ENCODE data around the gene ZNF628. TPM values are rescaled to one million over a fixed set of nuclear protein-coding genes. Genes with fewer than 3 reads are reported as not detected.

The ZNF628 gene
- total RNA-seq, 3 donors from 2014 or later = 2.1 to 4.4 (median 4.3) TPM

DNA sequence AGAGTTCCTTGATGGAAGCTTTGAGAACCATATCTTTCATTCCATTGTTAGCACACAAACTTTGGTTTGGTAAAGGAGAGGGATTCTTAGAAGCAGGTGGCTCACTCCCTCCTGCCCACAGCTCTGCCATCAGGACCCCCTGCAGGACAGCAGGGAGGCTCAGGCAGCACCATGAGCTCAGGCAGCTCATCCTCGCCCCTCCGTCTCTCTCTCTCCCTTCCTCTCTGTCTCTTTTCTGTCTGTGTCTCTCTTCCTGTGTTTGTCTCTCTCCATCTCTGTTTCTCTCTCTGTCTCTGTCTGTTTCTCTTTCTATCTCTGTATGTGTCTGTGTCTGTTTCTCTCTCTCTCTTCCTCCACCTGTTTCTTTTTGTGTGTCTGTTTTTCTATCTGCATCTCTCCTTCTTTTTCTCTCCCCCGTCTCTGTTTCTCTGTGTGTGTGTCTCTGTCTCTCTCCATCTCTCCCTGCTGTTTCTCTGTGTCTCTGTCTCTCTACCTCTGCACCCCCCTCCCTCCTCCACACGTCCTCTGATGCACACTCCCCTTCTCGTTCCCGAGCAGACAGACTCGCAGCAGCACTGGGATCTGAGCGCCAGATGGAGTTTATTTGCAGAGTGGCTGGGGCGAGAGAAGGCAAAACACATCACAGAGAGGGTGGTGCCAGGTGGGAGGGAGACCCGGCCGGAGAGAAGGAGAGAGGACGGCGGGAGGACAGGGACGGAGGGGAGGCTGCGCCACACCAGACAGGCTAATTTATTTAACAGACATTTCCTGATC is 51.8 kb downstream of the ZNF628 start:
- H3K27ac ChIP-seq = no peak overlapping the region
- no peak for DNase-seq (ENCODE audit: low spot score in 2 of 2)
- H3K4me3 ChIP-seq = no peak overlapping the region
- TF ChIP-seq POLR2AphosphoS5 (IDR thresholded peaks at IDR 0.05) (no peak), POLR2A (IDR thresholded peaks at IDR 0.05) (no peak), CTCF (IDR thresholded peaks at IDR 0.05) (no peak)
- intact Hi-C loops (cut with DNase I; ENCODE audit: low total_unique reads) = no loop called here
- H3K4me1 ChIP-seq = peaks cover 0 to 3% of the 10 kb centered on the region in 2 donors
- no peaks in the 10 kb centered on the region for H3K36me3 ChIP-seq
- no peaks in the 10 kb centered on the region for H3K9me3 ChIP-seq
- H3K27me3 ChIP-seq = no peaks in the 10 kb centered on the region

DNA sequence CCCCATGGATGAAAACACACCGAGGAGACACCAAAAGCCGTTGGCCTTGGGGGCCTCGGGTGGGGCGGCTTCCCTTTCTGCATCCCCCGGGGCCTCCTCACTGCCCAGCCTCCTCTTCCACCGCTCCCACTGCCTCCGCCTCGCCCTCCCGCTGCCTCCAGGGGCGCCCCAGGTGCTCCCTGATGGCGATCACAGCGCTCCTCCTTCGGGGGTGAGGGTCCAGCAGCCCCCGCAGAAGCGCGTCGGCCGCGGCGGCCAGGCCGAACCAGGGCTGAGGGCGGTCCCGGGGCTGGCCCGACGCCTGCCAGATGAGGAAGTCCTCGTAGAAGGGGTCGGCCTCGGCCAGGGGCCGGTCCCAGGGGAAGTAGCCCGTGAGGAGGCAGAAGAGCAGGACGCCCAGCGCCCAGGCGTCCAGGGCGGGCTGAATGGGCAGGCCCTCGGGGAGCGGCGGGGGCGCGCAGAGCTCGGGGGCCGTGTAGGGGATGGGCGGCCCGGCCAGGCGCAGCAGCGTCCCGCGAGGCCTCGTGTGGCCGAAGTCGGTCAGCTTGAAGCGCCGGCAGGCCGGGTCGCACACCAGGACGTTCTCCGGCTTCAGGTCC is 53.3 kb downstream of the ZNF628 start:
- intact Hi-C loops (cut with DNase I; ENCODE audit: low total_unique reads) = no loop called here
- no peak for DNase-seq (ENCODE audit: low spot score in 2 of 2)
- Histone ChIP-seq H3K4me3 (no peak overlapping the region), H3K4me1 (peaks cover 0 to 3% of the 10 kb centered on the region in 2 donors), H3K9me3 (no peaks in the 10 kb centered on the region), H3K27me3 (no peaks in the 10 kb centered on the region), H3K27ac (no peak overlapping the region), H3K36me3 (no peaks in the 10 kb centered on the region)
- TF ChIP-seq POLR2A (IDR thresholded peaks at IDR 0.05) = no peak

DNA sequence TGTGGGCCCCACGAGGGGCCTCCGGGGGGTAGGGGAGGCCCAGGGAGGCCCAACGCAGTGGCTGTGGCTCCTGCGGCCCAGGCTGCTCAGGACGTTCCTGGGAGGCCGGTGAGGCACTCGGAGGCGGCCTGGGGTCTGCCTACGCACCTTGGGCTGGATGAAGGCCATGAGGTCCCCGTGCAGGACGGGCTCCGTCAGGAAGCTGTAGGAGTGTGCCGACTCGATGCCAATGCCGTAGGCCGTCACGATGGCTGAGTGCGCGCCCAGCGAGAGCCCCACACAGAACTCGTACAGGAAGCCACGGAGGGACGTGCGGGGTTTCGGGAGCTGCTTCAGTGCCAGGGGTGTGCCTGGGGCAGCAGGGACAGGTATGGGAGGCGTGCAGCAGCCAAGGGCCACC is 54.6 kb downstream of the ZNF628 start:
- DNase-seq (ENCODE audit: low spot score in 2 of 2) = no peak
- Histone ChIP-seq H3K4me1 (peaks cover 0 to 3% of the 10 kb centered on the region in 2 donors), H3K9me3 (no peaks in the 10 kb centered on the region), H3K36me3 (no peaks in the 10 kb centered on the region), H3K27ac (no peak overlapping the region), H3K4me3 (no peak overlapping the region), H3K27me3 (no peaks in the 10 kb centered on the region)
- intact Hi-C loops (cut with DNase I; ENCODE audit: low total_unique reads) = no loop called here
- TF ChIP-seq POLR2AphosphoS5 (IDR thresholded peaks at IDR 0.05) = no peak
- TF ChIP-seq CTCF (IDR thresholded peaks at IDR 0.05) = no peak
- TF ChIP-seq POLR2A (IDR thresholded peaks at IDR 0.05) = no peak

Other genes starting within 250 kb of the ZNF628 start
- 1 to 10 TPM in 2 of 3 donors, under 1 TPM in 1; 0.80 to 3.6 (median 1.6) TPM for gene TMEM86B, start 247.9 kb upstream of the ZNF628 start, total RNA-seq
- gene PPP6R1, start 217.6 kb upstream of the ZNF628 start, total RNA-seq = 10 to 100 TPM; 23.8 to 31.5 (median 28.2) TPM
- 10 to 100 TPM; 13.3 to 36.1 (median 32.6) TPM for gene HSPBP1, start 196.5 kb upstream of the ZNF628 start, total RNA-seq
- 1 to 10 TPM in 2 of 3 donors, not detected in 1; 2.5 to 4.6 TPM for gene BRSK1, start 192.6 kb upstream of the ZNF628 start, total RNA-seq
- gene TMEM150B, start 151.3 kb upstream of the ZNF628 start, total RNA-seq = 10 to 100 TPM in 1 of 3 donors, 1 to 10 TPM in 2; 1.6 to 11.8 (median 3.1) TPM
- 10 to 100 TPM in 2 of 3 donors, 1 to 10 TPM in 1; 6.1 to 20.8 (median 18.4) TPM for gene KMT5C, start 136.7 kb upstream of the ZNF628 start, total RNA-seq
- 1 to 10 TPM in 1 of 3 donors, under 1 TPM in 1, not detected in 1; 0.73 to 1.3 TPM for gene COX6B2, start 121.9 kb upstream of the ZNF628 start, total RNA-seq
- gene GARIN5B, start 113.4 kb upstream of the ZNF628 start, total RNA-seq = not detected
- 1 to 10 TPM in 1 of 3 donors, under 1 TPM in 1, not detected in 1; 0.29 to 1.3 TPM for gene IL11, start 106.2 kb upstream of the ZNF628 start, total RNA-seq
- gene TMEM190, start 99.8 kb upstream of the ZNF628 start, total RNA-seq = not detected
- gene TMEM238, start 92.3 kb upstream of the ZNF628 start, total RNA-seq = 10 to 100 TPM in 1 of 3 donors, 1 to 10 TPM in 2; 4.5 to 12.7 (median 9.8) TPM
- gene RPL28, start 90.7 kb upstream of the ZNF628 start, total RNA-seq = 100 to 1,000 TPM; 462 to 673 (median 471) TPM
- 1 to 10 TPM; 7.2 to 9.0 (median 8.9) TPM for gene UBE2S, start 68.8 kb upstream of the ZNF628 start, total RNA-seq
- under 1 TPM in 1 of 3 donors, not detected in 2; 0.29 TPM for gene SHISA7, start 33.3 kb upstream of the ZNF628 start, total RNA-seq
- gene ISOC2, start 15.0 kb upstream of the ZNF628 start, total RNA-seq = 10 to 100 TPM; 42.7 to 71.5 (median 57.0) TPM
- gene C19orf85, start 11.9 kb upstream of the ZNF628 start, total RNA-seq = not detected
- gene NAT14, start 8.6 kb downstream of the ZNF628 start, total RNA-seq = 10 to 100 TPM in 2 of 3 donors, 1 to 10 TPM in 1; 1.9 to 11.3 (median 10.8) TPM
- 1 to 10 TPM; 3.6 to 7.2 (median 3.8) TPM for gene SSC5D, start 11.8 kb downstream of the ZNF628 start, total RNA-seq
- not detected for gene SBK2, start 60.5 kb downstream of the ZNF628 start, total RNA-seq
- 1 to 10 TPM in 1 of 3 donors, not detected in 2; 1.3 TPM for gene SBK3, start 68.9 kb downstream of the ZNF628 start, total RNA-seq
- 1 to 10 TPM; 1.6 to 2.3 (median 1.6) TPM for gene ZNF579, start 104.2 kb downstream of the ZNF628 start, total RNA-seq
- gene FIZ1, start 122.9 kb downstream of the ZNF628 start, total RNA-seq = 1 to 10 TPM; 3.7 to 7.5 (median 6.1) TPM
- gene ZNF524, start 123.7 kb downstream of the ZNF628 start, total RNA-seq = 10 to 100 TPM; 22.3 to 25.6 (median 25.4) TPM
- 1 to 10 TPM; 3.2 to 5.0 (median 3.9) TPM for gene ZNF865, start 129.0 kb downstream of the ZNF628 start, total RNA-seq
- gene ZNF784, start 147.9 kb downstream of the ZNF628 start, total RNA-seq = 1 to 10 TPM; 2.6 to 6.7 (median 4.9) TPM
- gene ZNF580, start 164.4 kb downstream of the ZNF628 start, total RNA-seq = 10 to 100 TPM; 21.0 to 24.3 (median 22.4) TPM
- 10 to 100 TPM; 10.7 to 16.8 (median 16.7) TPM for gene ZNF581, start 167.0 kb downstream of the ZNF628 start, total RNA-seq
- 10 to 100 TPM in 2 of 3 donors, 1 to 10 TPM in 1; 7.9 to 10.5 (median 10.2) TPM for gene CCDC106, start 171.6 kb downstream of the ZNF628 start, total RNA-seq
- 10 to 100 TPM; 82.5 to 93.4 (median 85.3) TPM for gene U2AF2, start 178.4 kb downstream of the ZNF628 start, total RNA-seq
- gene EPN1, start 198.6 kb downstream of the ZNF628 start, total RNA-seq = 10 to 100 TPM; 22.2 to 47.2 (median 27.5) TPM